ENCODE data around the gene AGBL4. TPM values are rescaled to one million over a fixed set of nuclear protein-coding genes. Genes with fewer than 3 reads are reported as not detected.

The AGBL4 gene
- total and polyA plus RNA-seq, 2 of the 4 experiments (the other 2 are of a cell fraction), result not detected

GRCh38 chr1:48592330-48592729, 1431.4 kb downstream of the AGBL4 start:
- no peak overlapping the region for H2AK5ac ChIP-seq (ENCODE audit: low read depth, low read length)
- no peaks in the 10 kb centered on the region for H3K9me3 ChIP-seq (ENCODE audit: control insufficient read depth, insufficient read depth, low read length)
- H4K20me1 ChIP-seq (ENCODE audit: insufficient read depth, low read length), result no peaks in the 10 kb centered on the region
- H3K14ac ChIP-seq (replicated peaks; ENCODE audit: low read depth, low read length), result no peak overlapping the region
- no peak overlapping the region for H2AK9ac ChIP-seq (replicated peaks; ENCODE audit: low read depth, low read length, poor library complexity)
- BruUV-seq (replicated peaks), result no TSS peak
- no peaks in the 10 kb centered on the region for H3K79me1 ChIP-seq (ENCODE audit: low read depth in 1 of 2, low read length in 2 of 2)
- H3K9ac ChIP-seq (ENCODE audit: low read depth, low read length), result no peak overlapping the region
- H2BK20ac ChIP-seq (ENCODE audit: low read depth, low read length), result no peak overlapping the region
- no peak for ATAC-seq (ENCODE audit: low read depth)
- POLR2A ChIA-PET (ENCODE audit: unreplicated experiment), result no interaction called here
- dilution Hi-C loops (cut with HindIII; ENCODE audit: low sequenced_read_pairs, unreplicated experiment) (no loop called here), in situ Hi-C loops (cut with MboI; ENCODE audit: low sequenced_read_pairs) (no loop called here), intact Hi-C loops (cut with micrococcal nuclease) (no loop called here)
- no CpG with 5 or more reads among the region's 1 CpG for WGBS, 2 experiments (ENCODE audit: extremely low coverage in 2 of 2, insufficient read length in 1 of 2)
- H3K27ac ChIP-seq (ENCODE audit: insufficient read depth, low read length), result no peak overlapping the region
- no peak overlapping the region for H3K56ac ChIP-seq (ENCODE audit: extremely low read depth, insufficient read depth, low read length)
- no peak overlapping the region for H4K5ac ChIP-seq (ENCODE audit: low read depth, low read length)
- H3K4me3 ChIP-seq (ENCODE audit: insufficient read depth, low read depth, low read length), result no peak overlapping the region
- no peak overlapping the region for H4K8ac ChIP-seq (ENCODE audit: low read depth in 2 of 2, low read length in 2 of 2)
- no peak overlapping the region for H2BK120ac ChIP-seq (ENCODE audit: low read depth, low read length)
- H3K9me1 ChIP-seq (ENCODE audit: insufficient read depth, low read length), result no peaks in the 10 kb centered on the region
- H3K4ac ChIP-seq (ENCODE audit: low read depth, low read length), result no peak overlapping the region
- TF ChIP-seq MAFK (IDR thresholded peaks at IDR 0.05; ENCODE audit: low read depth, low read length) (no peak), CHD1 (IDR thresholded peaks at IDR 0.05; ENCODE audit: low read depth, low read length) (no peak), FOS (IDR thresholded peaks at IDR 0.05; ENCODE audit: low read depth, low read length) (no peak), MAZ (IDR thresholded peaks at IDR 0.05; ENCODE audit: borderline replicate concordance, low read depth, low read length) (no peak), NFE2L2 (IDR thresholded peaks at IDR 0.05; ENCODE audit: low read depth, low read length) (no peak), CEBPB (IDR thresholded peaks at IDR 0.05; ENCODE audit: low read depth, low read length) (no peak), POLR2A (IDR thresholded peaks at IDR 0.05; ENCODE audit: low read depth, low read length) (no peak), RFX5 (IDR thresholded peaks at IDR 0.05; ENCODE audit: low read depth, low read length) (no peak), MXI1 (IDR thresholded peaks at IDR 0.05; ENCODE audit: borderline replicate concordance, low read depth, low read length) (no peak), BHLHE40 (IDR thresholded peaks at IDR 0.05; ENCODE audit: low read depth, low read length) (no peak), RCOR1 (IDR thresholded peaks at IDR 0.05; ENCODE audit: insufficient replicate concordance, low read length) (no peak), ELK1 (IDR thresholded peaks at IDR 0.05; ENCODE audit: borderline replicate concordance, low read depth, low read length) (no peak), USF2 (IDR thresholded peaks at IDR 0.05; ENCODE audit: low read depth, low read length) (no peak), SMC3 (IDR thresholded peaks at IDR 0.05; ENCODE audit: low read depth, low read length) (no peak), RAD21 (IDR thresholded peaks at IDR 0.05; ENCODE audit: low read length) (no peak), CTCF (conservative IDR thresholded peaks at IDR 0.05; ENCODE audit: low read depth, low read length) (no peak)
- no peaks in the 10 kb centered on the region for H3K27me3 ChIP-seq (ENCODE audit: control insufficient read depth, insufficient read depth, low read length)
- CTCF ChIA-PET, result interaction anchor here (1.0 kb wide), 1 partner anchor 13 kb away, joined by 3 read pairs; no protein-coding TSS in a partner anchor
- H3K4me2 ChIP-seq (ENCODE audit: low read depth, low read length), result no peak overlapping the region
- no peak overlapping the region for H2AFZ ChIP-seq (replicated peaks; ENCODE audit: low read length, poor library complexity)
- DNase-seq, result no peak
- no peak overlapping the region for H2BK15ac ChIP-seq (ENCODE audit: low read depth, low read length)
- H4K91ac ChIP-seq (ENCODE audit: insufficient read depth, low read depth, low read length), result no peak overlapping the region
- no peak overlapping the region for H2BK5ac ChIP-seq (ENCODE audit: low read depth, low read length, poor library complexity, severe bottlenecking)
- H3K18ac ChIP-seq (ENCODE audit: low read depth, low read length), result no peak overlapping the region
- no peaks in the 10 kb centered on the region for H3K4me1 ChIP-seq (ENCODE audit: control insufficient read depth, insufficient read depth, low read length)
- H3K23ac ChIP-seq (ENCODE audit: low read depth, low read length), result no peak overlapping the region
- H3K36me3 ChIP-seq (ENCODE audit: control insufficient read depth, insufficient read depth, low read length), result no peaks in the 10 kb centered on the region
